OCI-LY1 (cell line): ENCODE data around the gene SCIN.
"Not testable (repeated sequence)": the region's sequence is repeated elsewhere in the genome, so short reads cannot be mapped to it uniquely, and the experiment has no call there.

ENCODE experiments used
- EZH2 ChIP-seq: fragments of 200-600 bp; sonication (generic), shearing (Covaris generic); IDR thresholded peaks from 2 replicates; pipeline ENCODE4 v1.8.0; 2017; ENCODE audit warnings: borderline replicate concordance, mixed run types, mild to moderate bottlenecking, antibody characterized with exemption, low read length, moderate library complexity, mixed read lengths
- TF ChIP-seq, protein P1 (sequence below): fragments of 200-600 bp; sonication (generic), shearing (Covaris generic); IDR thresholded peaks from 2 replicates; pipeline ENCODE4 v1.5.1; 2017; ENCODE audit warnings: mild to moderate bottlenecking, antibody characterized with exemption, low read length, moderate library complexity, mixed read lengths

DNA sequence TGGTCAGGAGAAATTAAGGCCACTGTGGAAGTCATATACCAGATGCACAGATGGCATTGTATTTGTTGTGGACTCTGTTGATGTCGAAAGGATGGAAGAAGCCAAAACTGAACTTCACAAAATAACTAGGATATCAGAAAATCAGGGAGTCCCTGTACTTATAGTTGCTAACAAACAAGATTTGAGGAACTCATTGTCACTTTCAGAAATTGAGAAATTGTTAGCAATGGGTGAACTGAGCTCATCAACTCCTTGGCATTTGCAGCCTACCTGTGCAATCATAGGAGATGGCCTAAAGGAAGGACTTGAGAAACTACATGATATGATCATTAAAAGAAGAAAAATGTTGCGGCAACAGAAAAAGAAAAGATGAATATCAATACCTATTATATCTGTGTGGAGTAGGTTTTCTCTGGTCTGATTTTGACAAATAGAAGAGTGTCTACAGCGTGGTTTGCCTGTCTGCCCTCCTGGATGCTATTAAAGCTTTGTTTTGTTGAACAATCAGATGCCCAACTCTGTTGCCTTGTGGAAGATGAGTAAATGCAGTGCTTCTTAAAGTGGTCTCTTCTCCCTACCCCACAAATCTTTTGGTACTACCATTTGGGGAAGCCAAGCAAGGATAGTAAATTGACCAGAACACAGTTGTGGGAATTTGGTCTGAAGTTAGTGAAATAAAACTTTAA, 118.1 kb downstream of the SCIN start:
- TF ChIP-seq, protein P1, sequence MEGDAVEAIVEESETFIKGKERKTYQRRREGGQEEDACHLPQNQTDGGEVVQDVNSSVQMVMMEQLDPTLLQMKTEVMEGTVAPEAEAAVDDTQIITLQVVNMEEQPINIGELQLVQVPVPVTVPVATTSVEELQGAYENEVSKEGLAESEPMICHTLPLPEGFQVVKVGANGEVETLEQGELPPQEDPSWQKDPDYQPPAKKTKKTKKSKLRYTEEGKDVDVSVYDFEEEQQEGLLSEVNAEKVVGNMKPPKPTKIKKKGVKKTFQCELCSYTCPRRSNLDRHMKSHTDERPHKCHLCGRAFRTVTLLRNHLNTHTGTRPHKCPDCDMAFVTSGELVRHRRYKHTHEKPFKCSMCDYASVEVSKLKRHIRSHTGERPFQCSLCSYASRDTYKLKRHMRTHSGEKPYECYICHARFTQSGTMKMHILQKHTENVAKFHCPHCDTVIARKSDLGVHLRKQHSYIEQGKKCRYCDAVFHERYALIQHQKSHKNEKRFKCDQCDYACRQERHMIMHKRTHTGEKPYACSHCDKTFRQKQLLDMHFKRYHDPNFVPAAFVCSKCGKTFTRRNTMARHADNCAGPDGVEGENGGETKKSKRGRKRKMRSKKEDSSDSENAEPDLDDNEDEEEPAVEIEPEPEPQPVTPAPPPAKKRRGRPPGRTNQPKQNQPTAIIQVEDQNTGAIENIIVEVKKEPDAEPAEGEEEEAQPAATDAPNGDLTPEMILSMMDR, result not testable (repeated sequence)
- not testable (repeated sequence) for TF ChIP-seq EZH2
